ENCODE results near the gene RAD51. TPM values are rescaled to one million over a fixed set of nuclear protein-coding genes. Genes with fewer than 3 reads are reported as not detected.

The RAD51 gene
- total RNA-seq, 6 experiments from 2014 or later = 0.66 to 1.7 (median 1.1) TPM; not detected in 2

GRCh38 chr15:40772014-40772413 is 77.0 kb downstream of the RAD51 start:
- H3K4me3 ChIP-seq = no peak overlapping the region
- H3K27me3 ChIP-seq = no peaks in the 10 kb centered on the region
- H3K9me3 ChIP-seq = no peaks in the 10 kb centered on the region
- H3K27ac ChIP-seq = peak overlapping the region in 2 of 3 donors; percentile 69 to 71
- peaks cover 0 to 45% (median 20%) of the 10 kb centered on the region in 4 donors for H3K4me1 ChIP-seq
- DNase-seq (peak in 1 of 3 donors; percentile 48), ATAC-seq (no peak)
- intact Hi-C loops (cut with DNase I) = no loop called here
- TF ChIP-seq POLR2A (IDR thresholded peaks at IDR 0.05) = no peak
- TF ChIP-seq CTCF (IDR thresholded peaks at IDR 0.05) = no peak
- 92% methylated on average over 7 of the region's 13 CpGs for WGBS (ENCODE audit: insufficient coverage, low coverage, low lambda C conversion rate, missing lambda C conversion rate)
- H3K36me3 ChIP-seq = peaks cover 0 to 46% (median 14%) of the 10 kb centered on the region in 4 donors

- intact Hi-C loops (cut with DNase I) = no loop called here
- no peaks in the 10 kb centered on the region for H3K27me3 ChIP-seq
- DNase-seq (peak in 1 of 3 donors; percentile 32), ATAC-seq (no peak)
- H3K36me3 ChIP-seq = peaks cover 0 to 43% (median 9%) of the 10 kb centered on the region in 4 donors
- WGBS (ENCODE audit: insufficient coverage, low coverage, low lambda C conversion rate, missing lambda C conversion rate) = 67% methylated on average over 1 of the region's 8 CpGs
- no peak overlapping the region for H3K27ac ChIP-seq
- no peaks in the 10 kb centered on the region for H3K9me3 ChIP-seq
- peaks cover 0 to 50% (median 21%) of the 10 kb centered on the region in 4 donors for H3K4me1 ChIP-seq
- TF ChIP-seq CTCF (IDR thresholded peaks at IDR 0.05) (no peak), POLR2A (IDR thresholded peaks at IDR 0.05) (no peak)
- no peak overlapping the region for H3K4me3 ChIP-seq
These were observed 78.5 kb downstream of the RAD51 start for GRCh38 chr15:40773496-40773895.

GRCh38 chr15:40773902-40774301 is 78.9 kb downstream of the RAD51 start:
- Histone ChIP-seq H3K36me3 (peaks cover 0 to 47% (median 10%) of the 10 kb centered on the region in 4 donors), H3K4me3 (no peak overlapping the region), H3K27ac (no peak overlapping the region), H3K9me3 (no peaks in the 10 kb centered on the region), H3K27me3 (no peaks in the 10 kb centered on the region), H3K4me1 (peaks cover 0 to 50% (median 21%) of the 10 kb centered on the region in 4 donors)
- no peak for ATAC-seq
- peak in 1 of 3 donors; percentile 22 for DNase-seq
- whole genome bisulfite sequencing (ENCODE audit: insufficient coverage, low coverage, low lambda C conversion rate, missing lambda C conversion rate) = no CpG with 5 or more reads among the region's 6 CpGs
- TF ChIP-seq CTCF (IDR thresholded peaks at IDR 0.05) (no peak), POLR2A (IDR thresholded peaks at IDR 0.05) (no peak)
- intact Hi-C loops (cut with DNase I) = no loop called here

GRCh38 chr15:40775007-40775406 is 80.0 kb downstream of the RAD51 start:
- peaks cover 0 to 43% (median 21%) of the 10 kb centered on the region in 4 donors for H3K4me1 ChIP-seq
- no peaks in the 10 kb centered on the region for H3K27me3 ChIP-seq
- no peak for ATAC-seq
- no peak overlapping the region for H3K4me3 ChIP-seq
- 100% methylated on average over 2 of the region's 10 CpGs for WGBS (ENCODE audit: insufficient coverage, low coverage, low lambda C conversion rate, missing lambda C conversion rate)
- H3K9me3 ChIP-seq = no peaks in the 10 kb centered on the region
- intact Hi-C loops (cut with DNase I) = no loop called here
- no peak for DNase-seq
- H3K27ac ChIP-seq = peak overlapping the region in 1 of 3 donors; percentile 74
- H3K36me3 ChIP-seq = peaks cover 0 to 57% (median 16%) of the 10 kb centered on the region in 4 donors
- TF ChIP-seq POLR2A (IDR thresholded peaks at IDR 0.05) (no peak), CTCF (IDR thresholded peaks at IDR 0.05) (no peak)
